ENCODE results near the gene ELMO1. TPM values are rescaled to one million over a fixed set of nuclear protein-coding genes. Genes with fewer than 3 reads are reported as not detected.

Gene ELMO1
- total and polyA plus RNA-seq, 2 of the 13 experiments (the other 11 are each of a cell fraction or from before 2014, with no cell fraction given), result 0.11 to 0.17 TPM

GRCh38 chr7:36949711-36950600 is 498.7 kb downstream of the ELMO1 start (continued):
- no peak for TF ChIP-seq LBX2 (CRISPR knock-in tag; IDR thresholded peaks at IDR 0.05; ENCODE audit: borderline replicate concordance)
- peak; percentile 97 for TF ChIP-seq ARID5B (CRISPR knock-in tag; IDR thresholded peaks at IDR 0.05)
- TF ChIP-seq ZBTB10 (CRISPR knock-in tag; IDR thresholded peaks at IDR 0.05; ENCODE audit: borderline replicate concordance), result no peak
- no peak for TF ChIP-seq IKZF4 (CRISPR knock-in tag; IDR thresholded peaks at IDR 0.05; ENCODE audit: borderline replicate concordance, low read depth, not compliant biosample characterization)
- peak; percentile 68; the same call in 1 of the 2 replicates for TF ChIP-seq ZBTB25 (CRISPR knock-in tag; IDR thresholded peaks at IDR 0.05)
- no peak for TF ChIP-seq ZNF597 (CRISPR knock-in tag; IDR thresholded peaks at IDR 0.05)
- no peak for TF ChIP-seq KAT7 (CRISPR knock-in tag; IDR thresholded peaks at IDR 0.05; ENCODE audit: borderline replicate concordance)
- no peak for TF ChIP-seq ZNF569 (CRISPR knock-in tag; IDR thresholded peaks at IDR 0.05; ENCODE audit: borderline replicate concordance)
- TF ChIP-seq ZNF205 (CRISPR knock-in tag; IDR thresholded peaks at IDR 0.05), result 0 out of 2 replicates have a peak, but pooled peaks have one; percentile 32
- TF ChIP-seq ZBTB44 (CRISPR knock-in tag; IDR thresholded peaks at IDR 0.05), result no peak
- TF ChIP-seq ZNF207 (IDR thresholded peaks at IDR 0.05; ENCODE audit: borderline replicate concordance), result no peak
- TF ChIP-seq MLLT10 (CRISPR knock-in tag; IDR thresholded peaks at IDR 0.05), result no peak
- TF ChIP-seq ZFP36L1 (CRISPR knock-in tag; IDR thresholded peaks at IDR 0.05), result no peak
- TF ChIP-seq ZNF12 (CRISPR knock-in tag; IDR thresholded peaks at IDR 0.05), result no peak
- TF ChIP-seq GTF2F1 (IDR thresholded peaks at IDR 0.05; ENCODE audit: low read length), result no peak
- TF ChIP-seq ELF3 (CRISPR knock-in tag; IDR thresholded peaks at IDR 0.05), result peak; percentile 82
- no peak for TF ChIP-seq NAIF1 (CRISPR knock-in tag; IDR thresholded peaks at IDR 0.05; ENCODE audit: borderline replicate concordance)

Measured in HepG2 (cell line).